ENCODE results near the gene RIMS1.

RIMS1 gene

DNA sequence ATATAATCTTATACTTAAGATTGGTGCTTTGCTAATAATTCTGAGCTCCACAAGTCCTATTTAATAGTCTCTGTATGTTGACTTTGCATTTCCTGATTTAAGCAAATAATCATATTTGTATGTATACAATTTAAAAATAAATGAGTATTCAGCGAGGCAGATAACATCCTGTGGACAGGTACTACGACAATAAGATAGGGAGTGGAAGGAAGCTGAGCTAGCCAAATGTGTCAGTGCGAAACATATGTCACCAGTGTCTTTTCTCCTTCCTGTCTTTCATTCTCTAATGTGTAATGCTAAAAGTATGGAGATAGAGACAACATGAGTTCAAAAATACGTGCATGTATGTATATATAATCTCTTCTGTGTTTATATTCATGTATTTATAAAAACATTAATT, 375.9 kb downstream of the RIMS1 start:
- Histone ChIP-seq H3K79me2 (ENCODE audit: insufficient read depth, low read length) (no peaks in the 10 kb centered on the region), H3K4me2 (ENCODE audit: low read length) (no peak overlapping the region), H3K27ac (ENCODE audit: low read depth, low read length, poor library complexity, severe bottlenecking) (no peak overlapping the region), H4K20me1 (ENCODE audit: insufficient read depth, low read length) (no peaks in the 10 kb centered on the region), H3K4me3 (ENCODE audit: low read depth, low read length, poor library complexity, severe bottlenecking) (no peak overlapping the region), H2AFZ (ENCODE audit: low read length) (no peak overlapping the region), H3K9me3 (ENCODE audit: low read length) (no peaks in the 10 kb centered on the region), H3K36me3 (ENCODE audit: insufficient read depth, low read length) (no peaks in the 10 kb centered on the region), H3K9ac (ENCODE audit: low read length) (no peak overlapping the region), H3K4me1 (ENCODE audit: insufficient read depth, low read length, severe bottlenecking) (no peaks in the 10 kb centered on the region), H3F3A (ENCODE audit: insufficient read depth, low read length) (no peaks in the 10 kb centered on the region), H3K9me2 (ENCODE audit: low read depth, low read length) (no peaks in the 10 kb centered on the region), H3K27me3 (ENCODE audit: insufficient read depth, low read length) (no peaks in the 10 kb centered on the region)
- TF ChIP-seq EZH2 (IDR thresholded peaks at IDR 0.05; ENCODE audit: borderline replicate concordance, low read length), result no peak
- TF ChIP-seq, protein P1, sequence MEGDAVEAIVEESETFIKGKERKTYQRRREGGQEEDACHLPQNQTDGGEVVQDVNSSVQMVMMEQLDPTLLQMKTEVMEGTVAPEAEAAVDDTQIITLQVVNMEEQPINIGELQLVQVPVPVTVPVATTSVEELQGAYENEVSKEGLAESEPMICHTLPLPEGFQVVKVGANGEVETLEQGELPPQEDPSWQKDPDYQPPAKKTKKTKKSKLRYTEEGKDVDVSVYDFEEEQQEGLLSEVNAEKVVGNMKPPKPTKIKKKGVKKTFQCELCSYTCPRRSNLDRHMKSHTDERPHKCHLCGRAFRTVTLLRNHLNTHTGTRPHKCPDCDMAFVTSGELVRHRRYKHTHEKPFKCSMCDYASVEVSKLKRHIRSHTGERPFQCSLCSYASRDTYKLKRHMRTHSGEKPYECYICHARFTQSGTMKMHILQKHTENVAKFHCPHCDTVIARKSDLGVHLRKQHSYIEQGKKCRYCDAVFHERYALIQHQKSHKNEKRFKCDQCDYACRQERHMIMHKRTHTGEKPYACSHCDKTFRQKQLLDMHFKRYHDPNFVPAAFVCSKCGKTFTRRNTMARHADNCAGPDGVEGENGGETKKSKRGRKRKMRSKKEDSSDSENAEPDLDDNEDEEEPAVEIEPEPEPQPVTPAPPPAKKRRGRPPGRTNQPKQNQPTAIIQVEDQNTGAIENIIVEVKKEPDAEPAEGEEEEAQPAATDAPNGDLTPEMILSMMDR (IDR thresholded peaks at IDR 0.05; ENCODE audit: low read length), result no peak

DNA sequence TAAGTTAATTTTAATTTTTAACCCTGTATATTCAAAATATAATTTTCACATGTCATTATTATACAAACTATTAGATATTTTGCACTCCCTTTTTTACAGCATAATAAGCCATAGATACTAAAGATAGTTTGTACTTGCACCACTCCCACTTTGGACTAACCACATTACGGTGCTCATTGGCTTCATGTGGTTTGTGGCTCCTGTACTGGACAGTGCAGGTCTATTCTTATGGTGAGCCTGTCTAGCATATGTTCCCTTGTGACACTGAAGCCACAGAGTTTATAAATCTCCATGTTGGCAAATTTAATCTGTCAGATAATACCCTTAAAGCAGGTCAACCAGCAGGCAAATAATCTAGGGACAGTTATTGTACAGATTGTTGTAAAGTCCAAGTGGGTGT, 381.1 kb downstream of the RIMS1 start:
- no peaks in the 10 kb centered on the region for H3K36me3 ChIP-seq (ENCODE audit: insufficient read depth, low read length)
- H3K9me3 ChIP-seq (ENCODE audit: low read length), result no peaks in the 10 kb centered on the region
- no peaks in the 10 kb centered on the region for H3K27me3 ChIP-seq (ENCODE audit: insufficient read depth, low read length)
- H3K27ac ChIP-seq (ENCODE audit: low read depth, low read length, poor library complexity, severe bottlenecking), result no peak overlapping the region
- no peaks in the 10 kb centered on the region for H3F3A ChIP-seq (ENCODE audit: insufficient read depth, low read length)
- no peak overlapping the region for H3K4me3 ChIP-seq (ENCODE audit: low read depth, low read length, poor library complexity, severe bottlenecking)
- TF ChIP-seq EZH2 (IDR thresholded peaks at IDR 0.05; ENCODE audit: borderline replicate concordance, low read length), result no peak
- TF ChIP-seq, protein P1 (IDR thresholded peaks at IDR 0.05; ENCODE audit: low read length), result no peak
- H4K20me1 ChIP-seq (ENCODE audit: insufficient read depth, low read length), result no peaks in the 10 kb centered on the region
- no peaks in the 10 kb centered on the region for H3K4me1 ChIP-seq (ENCODE audit: insufficient read depth, low read length, severe bottlenecking)
- no peaks in the 10 kb centered on the region for H3K79me2 ChIP-seq (ENCODE audit: insufficient read depth, low read length)
- H3K9me2 ChIP-seq (ENCODE audit: low read depth, low read length), result no peaks in the 10 kb centered on the region
- H3K4me2 ChIP-seq (ENCODE audit: low read length), result no peak overlapping the region
- H2AFZ ChIP-seq (ENCODE audit: low read length), result no peak overlapping the region
- H3K9ac ChIP-seq (ENCODE audit: low read length), result no peak overlapping the region

DNA sequence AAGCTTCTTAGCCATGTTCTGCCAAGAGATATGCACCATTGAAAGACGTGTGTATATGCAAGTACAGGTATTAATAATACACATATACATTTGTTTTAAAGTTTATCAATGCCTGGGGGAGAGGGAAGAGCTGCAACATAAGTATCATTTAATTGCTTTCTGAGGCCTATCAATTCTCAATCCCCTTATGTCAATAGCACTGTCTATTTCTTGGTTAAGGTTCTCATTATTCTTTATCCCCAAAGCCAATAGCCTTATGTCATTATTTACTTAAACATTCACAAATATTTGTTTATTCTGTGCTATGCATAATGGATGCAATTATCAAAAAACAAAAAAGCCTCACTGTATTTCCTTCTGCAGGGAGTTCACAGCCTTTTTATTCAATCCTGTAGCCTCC, 385.2 kb downstream of the RIMS1 start:
- no peaks in the 10 kb centered on the region for H3K9me2 ChIP-seq (ENCODE audit: low read depth, low read length)
- no peaks in the 10 kb centered on the region for H3K4me1 ChIP-seq (ENCODE audit: insufficient read depth, low read length, severe bottlenecking)
- no peak overlapping the region for H3K4me3 ChIP-seq (ENCODE audit: low read depth, low read length, poor library complexity, severe bottlenecking)
- H4K20me1 ChIP-seq (ENCODE audit: insufficient read depth, low read length), result no peaks in the 10 kb centered on the region
- H2AFZ ChIP-seq (ENCODE audit: low read length), result no peak overlapping the region
- no peaks in the 10 kb centered on the region for H3K9me3 ChIP-seq (ENCODE audit: low read length)
- no peak overlapping the region for H3K27ac ChIP-seq (ENCODE audit: low read depth, low read length, poor library complexity, severe bottlenecking)
- no peak overlapping the region for H3K4me2 ChIP-seq (ENCODE audit: low read length)
- no peaks in the 10 kb centered on the region for H3F3A ChIP-seq (ENCODE audit: insufficient read depth, low read length)
- no peaks in the 10 kb centered on the region for H3K27me3 ChIP-seq (ENCODE audit: insufficient read depth, low read length)
- no peak overlapping the region for H3K9ac ChIP-seq (ENCODE audit: low read length)
- no peak for TF ChIP-seq EZH2 (IDR thresholded peaks at IDR 0.05; ENCODE audit: borderline replicate concordance, low read length)
- TF ChIP-seq, protein P1 (IDR thresholded peaks at IDR 0.05; ENCODE audit: low read length), result no peak
- no peaks in the 10 kb centered on the region for H3K79me2 ChIP-seq (ENCODE audit: insufficient read depth, low read length)
- H3K36me3 ChIP-seq (ENCODE audit: insufficient read depth, low read length), result no peaks in the 10 kb centered on the region

All from OCI-LY1 (cell line).